ENCODE data around the gene NMNAT3. TPM values are rescaled to one million over a fixed set of nuclear protein-coding genes. Genes with fewer than 3 reads are reported as not detected.
"Not testable (repeated sequence)": the region's sequence is repeated elsewhere in the genome, so short reads cannot be mapped to it uniquely, and the experiment has no call there.

NMNAT3 gene
- total RNA-seq, 4 donors from 2014 or later = 9.5 to 17.2 (median 12.8) TPM

- intact Hi-C loops (cut with DNase I; ENCODE audit: low total_unique reads) = no loop called here
Measured at GRCh38 chr3:139585820-139586219, 92.0 kb downstream of the NMNAT3 start.

DNA sequence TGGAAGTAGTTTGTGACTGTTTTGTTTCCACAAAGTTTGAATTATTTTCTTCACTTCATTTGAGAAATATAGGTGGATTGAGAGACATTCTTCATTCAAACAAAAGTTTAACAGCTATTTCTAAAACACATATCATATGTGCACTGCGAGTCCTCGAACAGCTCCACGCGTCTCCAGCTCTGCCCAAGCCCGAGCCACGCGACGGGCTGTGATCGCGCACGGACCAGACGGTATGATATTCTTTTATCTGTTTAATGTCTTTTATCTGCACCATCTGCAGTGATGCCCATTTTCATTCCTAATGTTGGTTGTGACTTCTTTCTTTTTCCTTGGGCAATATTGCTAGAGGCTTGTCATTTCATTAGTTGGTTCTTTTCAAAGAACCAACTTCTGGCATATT, 94.1 kb downstream of the NMNAT3 start:
- H3K4me1 ChIP-seq; in situ Hi-C loops (cut with MboI; ENCODE audit: low sequenced_read_pairs in 4 of 4); H3K4me3 ChIP-seq; ATAC-seq; H3K36me3 ChIP-seq; H3K9me3 ChIP-seq; H3K27me3 ChIP-seq; H3K27ac ChIP-seq; intact Hi-C loops (cut with DNase I; ENCODE audit: low total_unique reads); DNase-seq: not testable (repeated sequence)

More at GRCh38 chr3:139585820-139586219, 92.0 kb downstream of the NMNAT3 start:
- no peaks in the 10 kb centered on the region for H3K4me1 ChIP-seq
- H3K4me3 ChIP-seq = no peak overlapping the region
- H3K9me3 ChIP-seq = no peaks in the 10 kb centered on the region
- no peak for ATAC-seq
- no peak overlapping the region for H3K27ac ChIP-seq
- no peaks in the 10 kb centered on the region for H3K36me3 ChIP-seq
- DNase-seq = no peak
- TF ChIP-seq POLR2A (IDR thresholded peaks at IDR 0.05) = no peak
- TF ChIP-seq, protein P1, sequence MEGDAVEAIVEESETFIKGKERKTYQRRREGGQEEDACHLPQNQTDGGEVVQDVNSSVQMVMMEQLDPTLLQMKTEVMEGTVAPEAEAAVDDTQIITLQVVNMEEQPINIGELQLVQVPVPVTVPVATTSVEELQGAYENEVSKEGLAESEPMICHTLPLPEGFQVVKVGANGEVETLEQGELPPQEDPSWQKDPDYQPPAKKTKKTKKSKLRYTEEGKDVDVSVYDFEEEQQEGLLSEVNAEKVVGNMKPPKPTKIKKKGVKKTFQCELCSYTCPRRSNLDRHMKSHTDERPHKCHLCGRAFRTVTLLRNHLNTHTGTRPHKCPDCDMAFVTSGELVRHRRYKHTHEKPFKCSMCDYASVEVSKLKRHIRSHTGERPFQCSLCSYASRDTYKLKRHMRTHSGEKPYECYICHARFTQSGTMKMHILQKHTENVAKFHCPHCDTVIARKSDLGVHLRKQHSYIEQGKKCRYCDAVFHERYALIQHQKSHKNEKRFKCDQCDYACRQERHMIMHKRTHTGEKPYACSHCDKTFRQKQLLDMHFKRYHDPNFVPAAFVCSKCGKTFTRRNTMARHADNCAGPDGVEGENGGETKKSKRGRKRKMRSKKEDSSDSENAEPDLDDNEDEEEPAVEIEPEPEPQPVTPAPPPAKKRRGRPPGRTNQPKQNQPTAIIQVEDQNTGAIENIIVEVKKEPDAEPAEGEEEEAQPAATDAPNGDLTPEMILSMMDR (IDR thresholded peaks at IDR 0.05 in 4 of 5, conservative IDR thresholded peaks at IDR 0.05 in 1 of 5) = no peak
- no peaks in the 10 kb centered on the region for H3K27me3 ChIP-seq
- in situ Hi-C loops (cut with MboI; ENCODE audit: low sequenced_read_pairs in 4 of 4) = no loop called here

DNA sequence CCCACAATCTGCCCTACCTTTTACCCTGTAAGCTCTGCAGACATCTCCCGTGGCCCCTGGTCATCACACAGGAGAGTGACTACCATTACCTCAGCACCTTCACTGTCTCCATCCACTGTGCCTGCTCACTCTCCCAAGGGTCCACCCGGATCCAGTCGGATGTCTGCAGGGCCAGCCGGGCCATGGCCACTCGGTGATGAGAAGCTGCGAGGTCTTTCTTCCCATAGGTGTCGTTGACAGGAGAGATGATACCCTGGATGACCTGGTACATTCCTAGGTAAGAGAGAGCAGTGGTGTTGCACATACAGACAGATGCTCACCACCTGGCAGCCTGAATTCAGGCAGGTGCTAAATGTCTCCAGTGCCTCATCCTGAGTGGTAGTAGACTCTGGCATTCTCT, 99.0 kb downstream of the NMNAT3 start:
- no peaks in the 10 kb centered on the region for H3K36me3 ChIP-seq
- in situ Hi-C loops (cut with MboI; ENCODE audit: low sequenced_read_pairs in 4 of 4) = no loop called here
- no peaks in the 10 kb centered on the region for H3K27me3 ChIP-seq
- no peak overlapping the region for H3K27ac ChIP-seq
- no peaks in the 10 kb centered on the region for H3K4me1 ChIP-seq
- intact Hi-C loops (cut with DNase I; ENCODE audit: low total_unique reads) = no loop called here
- no peak for DNase-seq
- H3K9me3 ChIP-seq = no peaks in the 10 kb centered on the region
- no peak overlapping the region for H3K4me3 ChIP-seq
- no peak for ATAC-seq
- TF ChIP-seq, protein P1 (IDR thresholded peaks at IDR 0.05 in 4 of 5, conservative IDR thresholded peaks at IDR 0.05 in 1 of 5) = no peak
- no peak for TF ChIP-seq POLR2A (IDR thresholded peaks at IDR 0.05)

DNA sequence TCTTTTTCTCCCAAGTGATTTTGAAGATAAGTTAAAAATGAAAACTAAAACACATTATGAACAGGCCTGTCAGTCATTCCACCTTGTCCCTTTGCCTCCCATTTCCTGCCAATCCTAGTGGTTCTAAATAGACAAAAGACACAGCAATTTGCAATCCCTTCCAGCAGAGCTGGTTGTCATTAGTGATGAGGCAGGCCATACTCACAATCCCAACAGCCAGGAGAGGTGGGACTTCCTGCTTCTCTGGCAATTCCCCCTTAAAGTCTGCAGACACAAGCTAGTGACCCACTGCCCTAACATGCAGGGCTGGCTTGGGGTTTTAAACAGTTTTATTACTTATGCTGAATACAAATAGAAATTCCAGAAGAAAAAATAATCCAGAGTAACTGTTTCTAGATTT, 99.9 kb downstream of the NMNAT3 start:
- H3K27ac ChIP-seq = no peak overlapping the region
- no peak overlapping the region for H3K4me3 ChIP-seq
- TF ChIP-seq, protein P1 (IDR thresholded peaks at IDR 0.05 in 4 of 5, conservative IDR thresholded peaks at IDR 0.05 in 1 of 5) = no peak
- no peak for TF ChIP-seq POLR2A (IDR thresholded peaks at IDR 0.05)
- in situ Hi-C loops (cut with MboI; ENCODE audit: low sequenced_read_pairs in 4 of 4) = no loop called here
- H3K27me3 ChIP-seq = no peaks in the 10 kb centered on the region
- H3K4me1 ChIP-seq = peaks cover 0 to 5% of the 10 kb centered on the region in 2 donors
- intact Hi-C loops (cut with DNase I; ENCODE audit: low total_unique reads) = no loop called here
- no peaks in the 10 kb centered on the region for H3K36me3 ChIP-seq
- ATAC-seq = no peak
- no peak for DNase-seq
- no peaks in the 10 kb centered on the region for H3K9me3 ChIP-seq

DNA sequence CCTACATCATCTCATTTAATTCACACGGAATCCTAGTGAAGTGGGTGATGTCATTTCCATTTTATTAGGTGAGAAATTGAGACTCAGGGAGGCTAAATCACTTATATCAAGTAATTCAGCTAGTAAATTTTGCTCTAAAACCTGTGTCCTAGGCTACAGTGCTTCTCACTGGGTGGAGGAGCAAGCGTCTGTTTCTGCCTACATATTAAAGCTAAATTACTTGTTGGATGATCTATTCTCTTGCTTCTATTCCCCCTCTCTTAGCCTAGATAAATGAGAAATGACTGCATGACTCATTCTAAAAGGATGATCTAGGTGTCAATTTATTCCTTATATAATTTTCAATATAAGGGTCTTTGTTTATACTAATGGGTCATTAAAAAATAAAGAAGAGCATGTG, 100.4 kb downstream of the NMNAT3 start:
- intact Hi-C loops (cut with DNase I; ENCODE audit: low total_unique reads) = no loop called here
- no peak for DNase-seq
- H3K9me3 ChIP-seq = no peaks in the 10 kb centered on the region
- no peak overlapping the region for H3K4me3 ChIP-seq
- no peak overlapping the region for H3K27ac ChIP-seq
- no peaks in the 10 kb centered on the region for H3K27me3 ChIP-seq
- in situ Hi-C loops (cut with MboI; ENCODE audit: low sequenced_read_pairs in 4 of 4) = no loop called here
- H3K36me3 ChIP-seq = no peaks in the 10 kb centered on the region
- TF ChIP-seq, protein P1 (IDR thresholded peaks at IDR 0.05 in 4 of 5, conservative IDR thresholded peaks at IDR 0.05 in 1 of 5) = no peak
- ATAC-seq = no peak
- peaks cover 0 to 5% of the 10 kb centered on the region in 2 donors for H3K4me1 ChIP-seq
